HFF-Myc (cell line): Measurements from ENCODE around the gene CPNE7.
A peak's percentile ranks its signal among the peaks of the same experiment; 100 is the strongest.

Experiments
- DNase-seq: peaks from one replicate; pipeline ENCODE4 v3.0.0-alpha.2; 2011; ENCODE audit warnings: low read depth; ENCODE audit errors: extremely low read depth
- H3K4me3 ChIP-seq: replicated peaks from 2 replicates; pipeline ENCODE4 v1.5.1; 2011; ENCODE audit warnings: low read depth, mild to moderate bottlenecking, control low read depth, low read length
- TF ChIP-seq, protein P1 (sequence below): IDR thresholded peaks from 2 replicates; pipeline ENCODE4 v1.5.1; 2012; ENCODE audit warnings: mild to moderate bottlenecking, low read depth, low read length, control low read depth; ENCODE audit errors: missing control alignments

CPNE7 gene

DNA sequence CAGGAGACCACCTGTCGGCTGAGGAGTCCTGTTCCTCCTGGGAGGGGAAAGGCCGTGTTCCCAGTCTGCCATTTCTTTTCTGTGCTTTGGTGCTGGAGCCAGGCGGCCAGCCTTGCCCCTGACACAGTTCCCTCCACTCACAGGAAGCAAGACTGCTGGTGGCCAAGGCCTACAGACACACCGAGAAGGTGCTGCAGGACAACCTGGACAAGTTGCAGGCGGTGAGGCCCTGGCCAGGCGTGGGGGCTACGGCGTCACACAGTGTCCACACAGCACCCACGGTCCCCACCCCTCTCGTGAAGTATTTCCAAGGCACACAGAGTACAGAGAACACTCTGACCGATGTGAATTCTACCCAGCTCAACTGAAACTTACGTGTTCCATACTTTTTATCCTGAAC, 21.2 kb upstream of the CPNE7 start:
- TF ChIP-seq, protein P1, sequence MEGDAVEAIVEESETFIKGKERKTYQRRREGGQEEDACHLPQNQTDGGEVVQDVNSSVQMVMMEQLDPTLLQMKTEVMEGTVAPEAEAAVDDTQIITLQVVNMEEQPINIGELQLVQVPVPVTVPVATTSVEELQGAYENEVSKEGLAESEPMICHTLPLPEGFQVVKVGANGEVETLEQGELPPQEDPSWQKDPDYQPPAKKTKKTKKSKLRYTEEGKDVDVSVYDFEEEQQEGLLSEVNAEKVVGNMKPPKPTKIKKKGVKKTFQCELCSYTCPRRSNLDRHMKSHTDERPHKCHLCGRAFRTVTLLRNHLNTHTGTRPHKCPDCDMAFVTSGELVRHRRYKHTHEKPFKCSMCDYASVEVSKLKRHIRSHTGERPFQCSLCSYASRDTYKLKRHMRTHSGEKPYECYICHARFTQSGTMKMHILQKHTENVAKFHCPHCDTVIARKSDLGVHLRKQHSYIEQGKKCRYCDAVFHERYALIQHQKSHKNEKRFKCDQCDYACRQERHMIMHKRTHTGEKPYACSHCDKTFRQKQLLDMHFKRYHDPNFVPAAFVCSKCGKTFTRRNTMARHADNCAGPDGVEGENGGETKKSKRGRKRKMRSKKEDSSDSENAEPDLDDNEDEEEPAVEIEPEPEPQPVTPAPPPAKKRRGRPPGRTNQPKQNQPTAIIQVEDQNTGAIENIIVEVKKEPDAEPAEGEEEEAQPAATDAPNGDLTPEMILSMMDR: no peak

DNA sequence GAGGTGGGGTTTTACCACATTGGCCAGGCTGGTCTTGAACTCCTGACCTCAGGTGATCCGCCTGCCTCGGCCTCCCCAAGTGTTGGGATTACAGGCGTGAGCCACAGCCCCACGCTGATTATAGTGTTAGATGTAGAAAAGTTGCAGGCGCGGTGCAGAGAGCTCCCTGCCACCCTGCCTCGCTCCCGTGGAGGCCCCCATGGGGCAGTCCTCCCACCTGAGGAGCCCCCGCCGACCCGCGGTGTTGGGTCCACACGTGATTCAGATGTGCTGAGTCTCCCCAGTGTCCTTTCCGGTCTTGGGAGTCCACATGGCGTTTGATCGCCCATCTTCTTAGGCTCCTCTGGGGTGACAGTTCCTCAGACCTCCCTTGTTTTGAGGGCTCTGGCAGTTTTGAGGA, 20.3 kb upstream of the CPNE7 start:
- TF ChIP-seq, protein P1: no peak

More for the DNA sequence above, 21.2 kb upstream of the CPNE7 start:
- DNase-seq: no peak
- no peak overlapping the region for H3K4me3 ChIP-seq

DNA sequence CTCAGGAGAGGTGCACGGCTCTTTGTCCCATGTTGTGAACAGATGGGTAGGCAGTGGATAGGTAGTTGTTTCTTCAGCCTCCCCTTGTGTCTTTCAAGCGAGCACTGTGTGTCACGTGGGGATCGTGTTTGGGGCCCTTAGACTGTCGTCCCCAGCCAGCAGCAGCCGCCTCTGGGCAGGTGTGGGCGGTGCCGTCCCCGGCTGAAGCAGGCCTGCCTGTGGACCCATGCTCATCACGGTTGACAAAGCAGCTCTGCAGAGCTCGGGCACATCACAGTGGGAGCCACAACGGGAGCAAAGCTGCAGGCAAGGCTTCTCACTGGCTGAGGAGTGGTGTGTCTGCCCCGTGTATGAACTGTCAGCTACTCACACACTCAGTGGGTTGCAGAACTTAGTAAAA, 19.8 kb upstream of the CPNE7 start:
- DNase-seq: no peak
- no peak overlapping the region for H3K4me3 ChIP-seq
- TF ChIP-seq, protein P1: no peak

More for the DNA sequence above, 20.3 kb upstream of the CPNE7 start:
- DNase-seq: no peak
- no peak overlapping the region for H3K4me3 ChIP-seq

DNA sequence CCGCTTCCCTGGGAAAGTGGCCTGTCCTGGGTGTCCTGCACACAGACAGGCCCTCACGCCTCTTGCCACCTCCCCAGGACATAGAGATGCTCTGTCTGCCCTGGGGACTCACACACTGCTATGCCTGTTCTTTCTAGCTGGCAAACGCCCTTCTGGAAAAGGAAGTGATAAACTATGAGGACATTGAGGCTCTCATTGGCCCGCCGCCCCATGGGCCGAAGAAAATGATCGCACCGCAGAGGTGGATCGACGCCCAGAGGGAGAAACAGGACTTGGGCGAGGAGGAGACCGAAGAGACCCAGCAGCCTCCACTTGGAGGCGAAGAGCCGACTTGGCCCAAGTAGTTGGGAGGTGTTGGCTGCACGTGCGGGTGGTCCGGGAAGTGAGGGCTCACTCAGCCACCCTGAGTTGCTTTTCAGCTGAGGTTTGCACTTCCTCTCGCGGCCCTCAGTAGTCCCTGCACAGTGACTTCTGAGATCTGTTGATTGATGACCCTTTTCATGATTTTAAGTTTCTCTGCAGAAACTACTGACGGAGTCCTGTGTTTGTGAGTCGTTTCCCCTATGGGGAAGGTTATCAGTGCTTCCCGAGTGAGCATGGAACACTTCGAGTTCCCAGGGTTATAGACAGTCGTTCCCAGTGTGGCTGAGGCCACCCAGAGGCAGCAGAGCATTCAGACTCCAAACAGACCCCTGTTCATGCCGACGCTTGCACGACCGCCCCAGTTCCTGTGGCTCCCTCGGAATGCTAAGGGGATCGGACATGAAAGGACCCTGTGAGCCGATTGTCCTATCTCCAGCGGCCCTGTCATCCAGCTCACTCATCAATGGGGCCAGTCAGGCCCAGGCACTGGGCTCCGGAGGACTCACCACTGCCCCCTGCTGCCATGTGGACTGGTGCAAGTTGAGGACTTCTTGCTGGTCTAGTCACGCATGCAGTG, 18.5 kb upstream of the CPNE7 start:
- H3K4me3 ChIP-seq: no peak overlapping the region
- no peak for DNase-seq
- TF ChIP-seq, protein P1: peak; percentile 88

DNA sequence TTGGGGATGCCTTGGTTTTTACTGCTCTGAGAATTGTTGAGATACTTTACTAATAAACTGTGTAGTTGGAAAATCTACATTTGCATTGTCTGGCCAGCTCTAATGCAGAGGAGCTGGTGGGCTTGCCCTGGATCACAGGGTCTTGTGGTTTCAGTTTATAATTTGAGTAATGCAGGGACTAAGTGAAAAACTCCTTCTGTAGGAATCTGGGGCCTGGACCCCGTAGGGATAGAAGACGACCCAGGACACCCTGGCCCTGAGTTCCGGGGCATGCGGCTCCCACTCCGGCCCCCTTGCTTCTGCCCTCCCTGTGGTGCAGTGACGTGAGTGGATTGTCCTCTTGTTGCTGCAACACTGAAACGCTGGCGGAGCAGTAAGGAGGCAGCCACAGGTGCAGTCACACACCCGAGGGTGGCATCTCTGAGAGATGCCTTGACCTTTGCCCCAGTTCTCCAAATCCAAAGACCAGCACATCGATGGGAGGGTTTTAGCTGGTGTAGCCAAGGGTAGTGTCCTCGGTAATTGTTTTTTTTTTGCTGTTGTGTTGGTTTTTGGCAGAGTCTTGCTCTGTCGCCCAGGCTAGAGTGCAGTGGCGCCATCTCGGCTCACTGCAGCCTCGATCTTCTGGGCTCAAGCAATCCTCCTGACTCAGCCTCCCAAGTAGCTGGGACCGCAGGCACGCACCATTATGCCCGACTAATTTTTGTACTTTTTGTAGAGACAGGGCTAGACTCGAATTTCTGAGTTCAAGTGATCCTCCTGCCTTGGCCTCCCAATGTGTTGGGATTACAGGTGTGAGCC, 17.7 kb upstream of the CPNE7 start:
- no peak overlapping the region for H3K4me3 ChIP-seq
- DNase-seq: no peak
- TF ChIP-seq, protein P1: no peak

DNA sequence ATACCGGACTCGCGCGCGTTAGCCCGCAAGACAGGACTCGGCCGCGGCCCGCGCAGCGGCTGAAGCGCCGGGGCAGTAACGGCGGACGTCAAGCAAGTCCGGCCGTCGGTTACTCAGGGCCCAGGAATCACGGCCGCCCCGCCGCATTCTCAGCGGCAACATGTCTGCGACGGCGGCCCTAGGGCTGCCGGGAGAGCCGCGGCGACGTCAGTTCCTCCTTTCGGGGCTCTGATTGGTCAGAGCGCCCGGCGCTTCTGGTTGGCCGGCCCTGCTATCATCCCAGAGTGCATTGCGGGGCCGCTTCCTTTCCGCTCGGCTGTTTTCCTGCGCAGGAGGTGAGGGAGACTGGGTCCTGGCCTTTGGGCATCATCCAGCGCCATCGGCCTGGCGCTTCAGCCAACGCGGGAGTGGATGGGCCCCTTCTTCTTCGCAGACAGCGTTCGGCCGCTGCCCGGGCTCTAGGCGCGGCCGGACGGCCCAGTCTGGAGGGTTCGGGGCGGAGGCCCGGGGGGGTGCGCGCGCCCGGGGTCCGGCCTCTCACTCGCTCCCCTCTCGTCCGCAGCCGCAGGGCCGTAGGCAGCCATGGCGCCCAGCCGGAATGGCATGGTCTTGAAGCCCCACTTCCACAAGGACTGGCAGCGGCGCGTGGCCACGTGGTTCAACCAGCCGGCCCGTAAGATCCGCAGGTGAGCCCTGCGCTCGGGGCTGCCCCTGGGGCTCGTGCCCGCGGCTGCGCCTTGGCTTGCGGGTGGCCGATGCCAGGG, 15.0 kb upstream of the CPNE7 start, which contains the start of gene RPL13:
TSS of gene RPL13 (plus strand) at position 305 of the 764 bp plus-strand sequence. CDS start at position 583, 278 bp downstream.
- DNase-seq: peak; percentile 75
- TF ChIP-seq, protein P1: no peak
- H3K4me3 ChIP-seq: peak within 1 kb of the TSS; percentile 98
